Lower lobe of right lung (tissue), 2 donors: Measurements from ENCODE around the gene ZNRF3. TPM values are rescaled to one million over a fixed set of nuclear protein-coding genes. Genes with fewer than 3 reads are reported as not detected.
A peak's percentile ranks its signal among the peaks of the same experiment; 100 is the strongest.

Source experiments
- ATAC-seq, 2 donors: fragments of 200-7000 bp; cut with Tn5 transposase; one replicate each; pipeline ENCODE4 v1.9.1; 2020 to 2022; ENCODE audit warnings: mild to moderate bottlenecking in 2 of 2, moderate library complexity in 2 of 2
- DNase-seq: peaks from one replicate; pipeline ENCODE4 v3.0.0-alpha.2; 2020
- H3K27ac ChIP-seq: fragments of 200-600 bp; one replicate; pipeline ENCODE4 v1.8.0; 2022
- H3K27me3 ChIP-seq: fragments of 200-600 bp; one replicate; pipeline ENCODE4 v1.8.0; 2022; ENCODE audit warnings: low read depth
- H3K36me3 ChIP-seq: fragments of 200-600 bp; one replicate; pipeline ENCODE4 v1.8.0; 2022; ENCODE audit warnings: mild to moderate bottlenecking
- H3K4me1 ChIP-seq: fragments of 200-600 bp; one replicate; pipeline ENCODE4 v1.8.0; 2022
- H3K4me3 ChIP-seq: fragments of 200-600 bp; one replicate; pipeline ENCODE4 v1.8.0; 2022; ENCODE audit warnings: mild to moderate bottlenecking
- H3K9me3 ChIP-seq: fragments of 200-600 bp; one replicate; pipeline ENCODE4 v1.8.0; 2022
- intact Hi-C: fragments of 100-400 bp; cut with DNase I; formaldehyde crosslinking; loops from one replicate; pipeline ENCODE4 v1.11.0; 2022
- total RNA-seq: library from RNA; stranded (reverse); fragmentation: NEBNext Ultra II Directional; extraction: Animal tissue kit (Norgen Biotek cat#: 25700); gene quantifications from one replicate; pipeline ENCODE4 v1.2.1, GENCODE V29; 2021
- TF ChIP-seq, protein P1 (sequence below): fragments of 200-600 bp; IDR thresholded peaks from one replicate; pipeline ENCODE4 v1.8.0; 2022; ENCODE audit warnings: antibody characterized with exemption, mild to moderate bottlenecking
- donor health status: DM: no; HTN: yes; CAD: no; lungs with severe emphysema.

The ZNRF3 gene
- total RNA-seq, 1 donor from 2014 or later, result 11.3 TPM

DNA sequence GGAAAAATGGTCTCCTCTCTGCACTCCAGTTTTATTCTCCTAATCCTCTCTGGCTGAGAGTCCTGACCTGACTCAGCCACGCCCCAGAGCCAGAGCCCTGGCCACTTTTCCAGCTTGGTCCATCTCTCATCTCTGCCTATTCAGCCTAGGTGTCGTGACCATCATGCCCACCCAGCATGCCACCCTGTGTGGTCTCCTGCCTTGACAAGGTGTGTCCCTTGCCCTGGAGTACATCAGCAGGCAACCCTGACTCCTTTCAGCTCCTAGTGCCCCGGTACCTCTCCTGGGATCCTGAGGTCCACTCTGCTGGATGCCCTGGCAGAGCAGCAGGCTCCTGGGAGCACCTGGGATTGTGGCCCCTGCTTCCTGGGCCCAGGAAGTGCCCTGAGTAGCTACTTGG, 52.8 kb downstream of the ZNRF3 start:
- Histone ChIP-seq H3K4me3 (no peak overlapping the region), H3K9me3 (no peaks in the 10 kb centered on the region), H3K27ac (no peak overlapping the region), H3K4me1 (peaks cover 21% of the 10 kb centered on the region), H3K36me3 (no peaks in the 10 kb centered on the region), H3K27me3 (no peaks in the 10 kb centered on the region)
- TF ChIP-seq, protein P1, sequence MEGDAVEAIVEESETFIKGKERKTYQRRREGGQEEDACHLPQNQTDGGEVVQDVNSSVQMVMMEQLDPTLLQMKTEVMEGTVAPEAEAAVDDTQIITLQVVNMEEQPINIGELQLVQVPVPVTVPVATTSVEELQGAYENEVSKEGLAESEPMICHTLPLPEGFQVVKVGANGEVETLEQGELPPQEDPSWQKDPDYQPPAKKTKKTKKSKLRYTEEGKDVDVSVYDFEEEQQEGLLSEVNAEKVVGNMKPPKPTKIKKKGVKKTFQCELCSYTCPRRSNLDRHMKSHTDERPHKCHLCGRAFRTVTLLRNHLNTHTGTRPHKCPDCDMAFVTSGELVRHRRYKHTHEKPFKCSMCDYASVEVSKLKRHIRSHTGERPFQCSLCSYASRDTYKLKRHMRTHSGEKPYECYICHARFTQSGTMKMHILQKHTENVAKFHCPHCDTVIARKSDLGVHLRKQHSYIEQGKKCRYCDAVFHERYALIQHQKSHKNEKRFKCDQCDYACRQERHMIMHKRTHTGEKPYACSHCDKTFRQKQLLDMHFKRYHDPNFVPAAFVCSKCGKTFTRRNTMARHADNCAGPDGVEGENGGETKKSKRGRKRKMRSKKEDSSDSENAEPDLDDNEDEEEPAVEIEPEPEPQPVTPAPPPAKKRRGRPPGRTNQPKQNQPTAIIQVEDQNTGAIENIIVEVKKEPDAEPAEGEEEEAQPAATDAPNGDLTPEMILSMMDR, result no peak
- DNase-seq (no peak), ATAC-seq (no peak)
- intact Hi-C loops, result no loop called here

DNA sequence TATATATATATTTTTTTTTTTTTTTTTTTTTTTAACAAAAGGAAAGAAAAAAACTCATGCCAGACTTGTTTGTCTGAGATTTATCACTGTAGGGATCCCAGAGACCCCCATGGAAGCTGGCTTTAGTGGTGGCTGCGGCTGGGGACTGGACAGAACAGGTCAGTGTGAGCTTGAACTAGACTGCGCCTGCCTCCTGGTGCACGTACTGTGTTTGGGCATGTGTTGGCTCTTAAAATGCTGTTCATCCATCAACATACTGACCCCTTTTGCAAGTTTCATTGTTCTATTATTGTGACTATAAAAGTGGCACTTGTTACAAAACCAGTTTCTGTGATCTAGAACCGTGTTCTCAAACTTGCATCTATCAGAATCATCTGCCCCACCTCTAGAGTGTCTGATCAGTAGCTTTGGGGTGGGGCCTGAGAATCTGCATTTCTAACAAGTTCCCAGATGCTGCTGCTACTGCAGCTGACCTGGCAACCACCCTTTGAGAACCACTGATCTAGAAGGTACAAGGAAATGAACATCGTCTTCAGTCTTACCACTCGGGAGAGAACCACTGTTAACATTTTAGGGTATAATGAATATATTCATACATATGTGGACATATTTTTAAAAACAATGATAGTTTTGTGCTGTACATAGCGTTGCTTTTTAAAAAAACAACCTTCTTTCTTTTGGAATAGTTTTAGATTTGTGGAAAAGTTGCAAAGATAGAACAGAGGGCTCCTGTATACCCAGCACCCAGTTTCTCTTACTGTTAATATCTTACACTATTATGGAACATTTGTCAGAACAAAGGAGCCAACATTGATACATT, 54.0 kb downstream of the ZNRF3 start:
- Histone ChIP-seq H3K36me3 (no peaks in the 10 kb centered on the region), H3K9me3 (no peaks in the 10 kb centered on the region), H3K4me1 (peaks cover 16% of the 10 kb centered on the region), H3K4me3 (no peak overlapping the region), H3K27ac (no peak overlapping the region), H3K27me3 (no peaks in the 10 kb centered on the region)
- ATAC-seq (no peak), DNase-seq (no peak)
- TF ChIP-seq, protein P1, result no peak
- intact Hi-C loops, result no loop called here

DNA sequence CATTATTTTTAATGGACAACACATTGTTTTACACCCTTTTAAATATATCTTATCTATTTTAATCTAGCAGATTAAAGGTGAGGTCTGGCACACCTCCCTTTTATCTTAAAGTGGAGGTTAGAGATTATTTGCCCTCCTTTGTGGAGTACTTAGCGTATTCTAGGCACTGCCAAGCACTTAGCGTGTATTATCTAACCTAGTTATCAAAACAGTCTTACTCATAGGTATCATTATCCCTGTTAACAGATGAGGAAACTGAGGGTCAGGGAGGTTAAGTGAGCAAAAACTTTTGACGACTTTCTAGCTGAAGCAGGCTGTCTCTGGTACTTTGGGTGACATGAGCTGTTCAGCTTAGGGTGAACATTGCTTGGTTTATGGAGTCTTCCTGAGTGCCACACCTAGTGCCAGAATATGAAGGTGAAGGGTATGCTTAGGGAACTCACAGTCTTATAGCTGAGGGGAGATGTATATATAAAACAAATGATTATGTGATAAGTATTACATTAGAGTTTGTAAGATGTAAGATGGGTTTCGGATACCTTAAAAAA, 55.0 kb downstream of the ZNRF3 start:
- Histone ChIP-seq H3K4me1 (peaks cover 24% of the 10 kb centered on the region), H3K9me3 (no peaks in the 10 kb centered on the region), H3K36me3 (no peaks in the 10 kb centered on the region), H3K27me3 (no peaks in the 10 kb centered on the region), H3K4me3 (no peak overlapping the region), H3K27ac (no peak overlapping the region)
- TF ChIP-seq, protein P1, result no peak
- no peak for DNase-seq
- intact Hi-C loops, result no loop called here
- ATAC-seq, result peak in 1 of 2 donors; percentile 42

DNA sequence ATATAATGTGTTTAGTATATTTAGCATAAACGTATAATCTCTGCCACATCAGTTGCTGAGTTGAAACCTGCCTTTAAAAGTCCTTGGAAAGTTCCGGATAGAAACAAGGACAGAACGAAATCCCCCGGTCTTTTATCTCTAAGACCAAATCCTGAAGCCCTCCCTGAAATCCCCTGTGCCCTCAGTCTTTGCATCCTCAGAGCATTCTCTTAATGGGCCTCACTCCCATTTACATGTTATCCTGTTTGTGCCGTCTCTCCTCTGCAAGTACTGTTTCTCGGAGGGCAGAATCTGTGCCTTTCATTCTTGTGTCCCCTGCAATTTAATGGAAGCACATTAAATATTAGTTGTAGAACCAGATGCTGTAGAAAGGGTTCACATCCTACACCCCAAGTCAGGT, 56.0 kb downstream of the ZNRF3 start:
- no peaks in the 10 kb centered on the region for H3K9me3 ChIP-seq
- H3K27me3 ChIP-seq, result no peaks in the 10 kb centered on the region
- no peak overlapping the region for H3K27ac ChIP-seq
- TF ChIP-seq, protein P1, result no peak
- intact Hi-C loops, result no loop called here
- no peaks in the 10 kb centered on the region for H3K36me3 ChIP-seq
- DNase-seq, result no peak
- H3K4me3 ChIP-seq, result no peak overlapping the region
- no peak for ATAC-seq
- peaks cover 27% of the 10 kb centered on the region for H3K4me1 ChIP-seq

DNA sequence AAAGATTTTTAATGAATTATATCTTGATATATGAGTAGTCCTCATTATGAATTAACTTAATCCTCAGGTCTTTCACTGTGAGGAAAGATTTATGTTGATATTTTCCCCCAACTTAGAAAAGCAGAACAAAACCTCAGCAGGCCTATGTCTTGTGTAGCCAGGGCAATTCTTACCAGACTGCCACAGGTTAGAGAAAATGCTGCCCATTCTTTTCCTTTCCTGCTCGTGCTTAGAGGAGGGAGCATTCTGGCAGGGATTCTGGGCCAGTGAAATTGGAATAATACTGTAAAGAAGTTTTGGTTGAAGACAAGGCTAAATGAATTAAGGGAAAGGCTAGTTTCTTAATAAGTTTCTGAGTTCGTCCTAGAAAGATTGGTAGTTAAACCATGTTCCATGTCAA, 56.6 kb downstream of the ZNRF3 start:
- H3K36me3 ChIP-seq, result no peaks in the 10 kb centered on the region
- ATAC-seq (no peak), DNase-seq (no peak)
- H3K27ac ChIP-seq, result no peak overlapping the region
- H3K4me3 ChIP-seq, result no peak overlapping the region
- TF ChIP-seq, protein P1, result no peak
- intact Hi-C loops, result no loop called here
- no peaks in the 10 kb centered on the region for H3K9me3 ChIP-seq
- peaks cover 22% of the 10 kb centered on the region for H3K4me1 ChIP-seq
- no peaks in the 10 kb centered on the region for H3K27me3 ChIP-seq
